SK-N-SH treated with all-trans-retinoic acid at 6 μM for 48 hours (cell line): Measurements from ENCODE around the gene NRXN3.

Experiments
- BACH2 ChIP-seq: fragments of 250-450 bp; sonication (Bioruptor Pico); IDR thresholded peaks from 2 replicates; pipeline ENCODE4 v1.9.0; 2021; ENCODE audit warnings: mild to moderate bottlenecking, borderline replicate concordance
- ISL1 ChIP-seq: fragments of 250-450 bp; sonication (Bioruptor Pico); IDR thresholded peaks from 2 replicates; pipeline ENCODE4 v2.1.2; 2022; ENCODE audit warnings: mild to moderate bottlenecking, moderate library complexity
- PPARA ChIP-seq: fragments of 250-450 bp; sonication (Bioruptor Pico); IDR thresholded peaks from 2 replicates; pipeline ENCODE4 v1.5.0; 2020; ENCODE audit warnings: mild to moderate bottlenecking, borderline replicate concordance
- TCF4 ChIP-seq: fragments of 250-450 bp; sonication (Bioruptor Pico); IDR thresholded peaks from 2 replicates; pipeline ENCODE4 v1.8.0; 2021; ENCODE audit warnings: mild to moderate bottlenecking, moderate library complexity, borderline replicate concordance
- TOX ChIP-seq: fragments of 250-450 bp; sonication (Bioruptor Pico); IDR thresholded peaks from 2 replicates; pipeline ENCODE4 v1.8.0; 2021; ENCODE audit warnings: mild to moderate bottlenecking, moderate library complexity, borderline replicate concordance
- ZFP3 ChIP-seq: fragments of 250-450 bp; sonication (Bioruptor Pico); IDR thresholded peaks from 2 replicates; pipeline ENCODE4 v1.5.0; 2020; ENCODE audit warnings: mild to moderate bottlenecking, moderate library complexity
- TF ChIP-seq, protein P1 (sequence below): fragments of 250-450 bp; sonication (Bioruptor Pico); IDR thresholded peaks from 2 replicates; pipeline ENCODE4 v1.8.0; 2020; ENCODE audit warnings: mild to moderate bottlenecking, moderate library complexity, borderline replicate concordance

- TF ChIP-seq ISL1 (CRISPR knock-in tag) = no peak
- no peak for TF ChIP-seq TOX (CRISPR knock-in tag)
- TF ChIP-seq PPARA (CRISPR knock-in tag) = no peak
- no peak for TF ChIP-seq TCF4 (CRISPR knock-in tag)
- no peak for TF ChIP-seq BACH2 (CRISPR knock-in tag)
- TF ChIP-seq, protein P1, sequence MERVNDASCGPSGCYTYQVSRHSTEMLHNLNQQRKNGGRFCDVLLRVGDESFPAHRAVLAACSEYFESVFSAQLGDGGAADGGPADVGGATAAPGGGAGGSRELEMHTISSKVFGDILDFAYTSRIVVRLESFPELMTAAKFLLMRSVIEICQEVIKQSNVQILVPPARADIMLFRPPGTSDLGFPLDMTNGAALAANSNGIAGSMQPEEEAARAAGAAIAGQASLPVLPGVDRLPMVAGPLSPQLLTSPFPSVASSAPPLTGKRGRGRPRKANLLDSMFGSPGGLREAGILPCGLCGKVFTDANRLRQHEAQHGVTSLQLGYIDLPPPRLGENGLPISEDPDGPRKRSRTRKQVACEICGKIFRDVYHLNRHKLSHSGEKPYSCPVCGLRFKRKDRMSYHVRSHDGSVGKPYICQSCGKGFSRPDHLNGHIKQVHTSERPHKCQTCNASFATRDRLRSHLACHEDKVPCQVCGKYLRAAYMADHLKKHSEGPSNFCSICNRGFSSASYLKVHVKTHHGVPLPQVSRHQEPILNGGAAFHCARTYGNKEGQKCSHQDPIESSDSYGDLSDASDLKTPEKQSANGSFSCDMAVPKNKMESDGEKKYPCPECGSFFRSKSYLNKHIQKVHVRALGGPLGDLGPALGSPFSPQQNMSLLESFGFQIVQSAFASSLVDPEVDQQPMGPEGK (CRISPR knock-in tag) = no peak
- TF ChIP-seq ZFP3 (CRISPR knock-in tag) = no peak
Measured at GRCh38 chr14:79862045-79862444, 1691.9 kb downstream of the NRXN3 start.
